ENCODE measurements around the gene MMP25. TPM values are rescaled to one million over a fixed set of nuclear protein-coding genes. Genes with fewer than 3 reads are reported as not detected.

Gene MMP25, protein sequence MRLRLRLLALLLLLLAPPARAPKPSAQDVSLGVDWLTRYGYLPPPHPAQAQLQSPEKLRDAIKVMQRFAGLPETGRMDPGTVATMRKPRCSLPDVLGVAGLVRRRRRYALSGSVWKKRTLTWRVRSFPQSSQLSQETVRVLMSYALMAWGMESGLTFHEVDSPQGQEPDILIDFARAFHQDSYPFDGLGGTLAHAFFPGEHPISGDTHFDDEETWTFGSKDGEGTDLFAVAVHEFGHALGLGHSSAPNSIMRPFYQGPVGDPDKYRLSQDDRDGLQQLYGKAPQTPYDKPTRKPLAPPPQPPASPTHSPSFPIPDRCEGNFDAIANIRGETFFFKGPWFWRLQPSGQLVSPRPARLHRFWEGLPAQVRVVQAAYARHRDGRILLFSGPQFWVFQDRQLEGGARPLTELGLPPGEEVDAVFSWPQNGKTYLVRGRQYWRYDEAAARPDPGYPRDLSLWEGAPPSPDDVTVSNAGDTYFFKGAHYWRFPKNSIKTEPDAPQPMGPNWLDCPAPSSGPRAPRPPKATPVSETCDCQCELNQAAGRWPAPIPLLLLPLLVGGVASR
- under 0.01 and 0.15 TPM in 2 replicates for total RNA-seq

DNA sequence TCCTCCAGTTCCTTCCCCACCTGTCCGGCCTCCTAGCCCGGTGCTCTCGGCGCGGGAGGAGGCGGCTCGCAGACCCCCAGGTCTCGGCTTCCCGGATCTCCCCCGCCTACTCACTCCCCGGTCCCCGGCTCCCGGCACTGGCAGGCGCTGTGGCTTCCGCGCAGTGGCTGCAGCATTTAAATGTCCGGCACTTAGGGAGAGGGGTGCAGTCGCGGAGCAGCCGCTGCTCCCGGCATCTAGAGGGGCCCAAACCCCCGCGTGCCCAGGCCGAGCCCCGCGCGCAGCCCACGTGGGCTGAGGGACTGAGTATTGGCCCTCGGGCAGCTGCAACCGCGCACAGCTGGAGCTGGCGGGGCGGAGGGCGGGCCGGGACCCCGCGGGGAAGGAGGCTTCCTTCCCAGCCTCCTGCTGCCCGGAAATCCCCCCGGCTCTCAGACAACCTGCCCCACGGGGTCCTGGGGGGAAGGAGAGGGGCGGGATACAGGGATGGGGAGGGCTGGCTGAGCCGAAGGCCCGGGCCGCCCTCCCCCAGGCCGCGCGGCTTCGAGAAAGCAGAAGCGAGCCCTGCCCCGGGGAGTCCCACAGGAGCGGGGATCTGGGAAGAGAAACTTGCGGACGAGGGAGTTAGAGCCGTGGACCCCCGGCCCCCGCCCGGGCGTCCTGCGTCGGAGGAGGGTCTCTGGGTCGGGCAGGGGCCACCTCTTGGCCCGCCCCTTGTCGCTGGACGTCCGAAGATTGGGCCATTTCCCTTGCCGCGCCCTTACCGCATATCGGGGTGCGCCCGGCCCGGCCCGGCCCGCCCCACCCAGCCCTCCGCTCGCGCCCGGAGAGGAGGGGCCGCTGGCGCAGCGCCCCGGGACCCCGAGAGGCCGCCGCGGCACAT is at the start of gene MMP25:
Gene MMP25 (plus strand): TSS at position 804 of the 883 bp plus-strand sequence. CDS start 357 bp downstream, outside the sequence.

DNA sequence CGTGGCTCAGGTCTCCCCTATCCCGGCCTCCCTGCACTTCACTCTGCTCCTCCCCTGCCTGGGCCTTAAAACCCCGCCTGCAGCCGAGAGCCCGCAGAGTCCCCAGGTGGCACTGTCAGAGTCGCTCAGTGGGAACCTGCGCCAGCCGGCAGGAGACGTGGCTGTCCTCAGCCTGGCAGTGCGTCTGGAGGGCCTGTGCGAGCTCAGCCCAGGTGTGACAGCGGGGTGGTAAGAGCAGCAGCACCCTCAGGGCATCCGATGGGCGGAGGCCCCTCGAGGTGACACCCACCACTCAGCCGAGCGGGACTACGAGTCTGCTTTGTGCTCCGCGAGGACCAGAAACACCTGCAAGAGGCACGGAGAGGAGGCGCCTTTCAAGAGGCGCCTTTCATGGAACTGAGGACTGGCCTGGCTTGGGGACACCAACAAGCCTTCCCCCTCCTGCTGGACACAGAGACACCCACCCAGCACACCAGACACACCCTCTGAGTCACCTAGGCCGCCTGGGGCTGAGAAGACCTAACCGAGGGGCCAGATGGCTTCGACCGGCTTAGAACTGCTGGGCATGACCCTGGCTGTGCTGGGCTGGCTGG is 33.4 kb upstream of the MMP25 start, which contains the start of gene CLDN9:
Gene CLDN9 (plus strand): TSS at position 96 of the 593 bp plus-strand sequence. CDS start 440 bp downstream, at position 536.

DNA sequence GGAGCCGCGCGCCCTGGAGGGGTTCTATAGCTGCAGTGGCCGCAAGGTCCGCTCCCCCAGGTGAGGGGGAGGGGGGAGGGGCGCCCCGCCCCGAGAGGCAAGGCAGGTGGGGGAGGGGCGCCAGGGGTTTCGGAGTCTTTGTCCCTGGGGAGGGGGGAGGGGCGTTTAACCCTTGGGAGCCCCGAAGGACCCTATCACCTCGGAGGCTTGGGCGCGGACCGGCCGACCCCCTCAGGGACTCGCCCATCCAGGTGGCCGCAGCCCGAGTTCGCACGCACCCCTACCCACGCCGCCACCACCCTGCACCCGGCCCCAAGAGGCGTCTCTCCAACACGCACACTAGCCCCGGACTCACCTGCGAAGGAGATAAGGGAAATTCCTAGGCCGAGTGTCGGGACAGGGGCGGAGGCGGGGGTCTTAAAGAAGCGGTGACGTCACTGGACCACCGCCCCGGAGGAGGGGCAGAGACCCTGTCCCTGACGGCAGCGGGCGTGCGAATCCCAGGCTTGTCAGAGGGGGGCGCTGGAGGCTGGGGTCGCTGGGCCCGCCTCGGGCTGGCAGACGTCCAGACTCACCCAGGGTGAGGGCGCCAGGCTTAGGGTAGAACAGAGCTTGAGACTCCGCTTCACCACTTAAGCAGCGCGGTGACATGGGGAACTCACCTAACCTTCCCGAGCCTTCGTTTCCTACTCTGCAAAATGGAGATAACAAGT is 28.4 kb upstream of the MMP25 start, which contains the start of gene CLDN6:
Gene CLDN6 (minus strand): TSS at position 390 of the 713 bp plus-strand sequence. CDS start 2,162 bp downstream, outside the sequence.

DNA sequence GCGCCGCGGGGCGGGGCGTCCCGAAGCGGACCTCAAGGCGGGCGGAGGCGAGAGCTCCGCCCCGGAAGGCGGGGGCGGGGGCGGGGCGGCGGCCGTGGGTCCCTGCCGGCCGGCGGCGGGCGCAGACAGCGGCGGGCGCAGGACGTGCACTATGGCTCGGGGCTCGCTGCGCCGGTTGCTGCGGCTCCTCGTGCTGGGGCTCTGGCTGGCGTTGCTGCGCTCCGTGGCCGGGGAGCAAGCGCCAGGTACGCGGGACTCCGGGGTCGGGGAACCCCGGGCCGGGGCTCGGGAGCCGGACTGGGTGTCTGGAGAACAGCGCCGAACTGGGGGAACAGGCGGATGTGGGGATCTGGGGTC is 26.1 kb upstream of the MMP25 start, which contains the start of gene TNFRSF12A:
Gene TNFRSF12A (plus strand): TSS at position 122 of the 357 bp plus-strand sequence. CDS start 30 bp downstream, at position 152.

DNA sequence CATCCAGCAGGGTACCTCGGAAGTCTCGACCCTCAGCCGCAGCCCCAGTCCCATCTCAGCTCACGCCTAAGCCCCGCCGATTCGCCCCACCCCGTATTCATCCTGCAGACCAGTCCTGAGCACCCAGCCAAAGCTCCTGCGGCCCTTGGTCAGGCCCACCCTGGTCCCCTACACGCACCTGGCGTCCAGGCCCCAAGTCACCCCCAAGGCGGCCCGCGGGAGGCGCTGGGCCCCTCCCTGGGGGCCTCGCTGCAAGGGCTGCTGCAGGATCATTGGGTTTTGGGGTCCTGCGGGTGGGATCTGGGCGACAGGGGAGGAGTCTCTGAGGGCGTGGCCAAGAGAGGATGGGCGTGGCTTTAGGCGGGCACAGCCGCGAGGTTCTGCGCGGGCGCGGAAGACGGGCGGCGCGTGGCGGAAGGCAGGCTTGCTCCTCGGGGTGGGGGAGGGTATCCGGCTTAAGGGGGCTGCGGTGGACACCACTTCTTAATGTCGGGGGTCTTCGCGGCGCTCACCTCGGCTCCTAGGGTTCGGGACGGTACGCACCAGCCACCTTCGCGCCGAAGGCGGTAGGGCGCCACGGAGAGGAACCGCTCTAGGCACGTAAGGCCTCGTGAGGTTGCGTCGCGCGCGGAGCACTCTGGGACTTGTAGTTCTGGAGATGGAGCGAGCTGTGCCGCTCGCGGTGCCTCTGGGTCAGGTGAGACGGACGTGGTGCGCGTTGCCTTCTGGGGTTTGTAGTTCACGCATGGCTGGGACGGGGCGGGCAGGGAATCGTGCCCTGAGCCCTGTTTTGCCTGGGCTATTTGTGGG is 22.5 kb upstream of the MMP25 start, which contains the start of the genes HCFC1R1 and THOC6:
Gene HCFC1R1 (minus strand): TSS at position 274 of the 810 bp plus-strand sequence. CDS start 1 bp downstream, at position 273.
Gene THOC6 (plus strand): TSS at position 367 of the 810 bp plus-strand sequence. CDS start 292 bp downstream, at position 659.

DNA sequence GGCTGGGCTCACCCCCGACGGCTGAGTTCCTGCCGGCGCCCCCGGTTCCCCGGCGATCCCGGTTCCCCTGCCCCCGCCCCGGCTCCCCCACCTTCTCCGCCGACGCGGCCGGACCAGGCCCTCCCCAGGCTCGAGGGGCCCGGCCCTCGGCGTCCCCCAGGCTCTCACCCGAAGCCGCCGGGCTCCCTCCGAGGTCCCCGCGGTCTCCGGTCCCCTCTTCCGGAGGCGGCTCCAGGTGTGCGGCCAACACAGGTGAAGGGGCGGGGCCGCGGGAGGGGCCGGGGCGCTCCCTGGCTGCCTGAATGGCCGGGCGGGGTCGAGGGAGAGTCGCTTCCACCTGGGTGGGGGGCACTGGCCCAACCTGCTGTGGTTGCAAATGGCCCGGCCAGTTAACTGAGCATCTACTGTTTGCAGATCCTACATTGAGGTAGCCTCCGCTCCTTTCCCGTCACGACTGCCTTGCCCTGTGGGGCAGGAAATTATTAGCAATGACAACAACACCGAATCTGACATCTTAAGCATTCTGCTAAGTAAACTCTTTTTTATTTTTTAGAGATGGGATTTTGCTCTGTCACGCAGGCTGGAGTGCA is 9.5 kb upstream of the MMP25 start, which contains the start of gene BICDL2:
Gene BICDL2 (minus strand): TSS at position 219 of the 590 bp plus-strand sequence. CDS start 1,448 bp downstream, outside the sequence.

DNA sequence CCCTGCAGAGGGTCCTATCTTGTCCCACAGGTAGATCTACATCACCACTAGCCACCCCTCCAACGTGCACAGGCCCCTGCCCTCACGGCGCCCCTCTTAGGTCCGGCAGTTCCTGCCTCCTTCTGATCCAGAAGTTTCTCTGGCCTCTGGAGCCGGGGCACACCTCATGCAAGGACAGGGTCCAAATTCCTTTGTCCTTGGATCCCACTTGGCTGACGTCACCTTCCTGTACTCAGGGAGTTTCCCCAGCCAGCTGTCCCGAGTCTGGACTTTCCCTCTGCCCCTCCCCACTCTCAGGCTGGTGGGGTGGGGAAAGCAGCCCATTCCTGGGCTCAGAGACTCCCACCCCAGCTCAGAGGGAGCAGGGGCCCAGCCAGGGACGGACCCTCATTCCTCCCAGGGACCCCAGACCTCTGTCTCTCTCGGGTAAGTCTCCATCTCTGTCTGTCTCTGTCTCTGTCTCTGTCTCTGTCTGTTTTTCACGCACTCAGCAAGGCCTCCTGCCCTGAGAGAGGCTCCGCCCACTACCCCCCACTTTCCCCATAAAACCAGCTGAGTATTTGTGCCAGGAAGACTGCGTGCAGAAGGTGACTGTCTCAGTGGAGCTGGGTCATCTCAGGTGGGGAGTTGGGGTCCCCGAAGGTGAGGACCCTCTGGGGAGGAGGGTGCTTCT is 18.8 kb downstream of the MMP25 start, which contains the start of gene IL32:
Gene IL32 (plus strand): TSS at position 572 of the 673 bp plus-strand sequence. CDS start 172 bp downstream, outside the sequence.

DNA sequence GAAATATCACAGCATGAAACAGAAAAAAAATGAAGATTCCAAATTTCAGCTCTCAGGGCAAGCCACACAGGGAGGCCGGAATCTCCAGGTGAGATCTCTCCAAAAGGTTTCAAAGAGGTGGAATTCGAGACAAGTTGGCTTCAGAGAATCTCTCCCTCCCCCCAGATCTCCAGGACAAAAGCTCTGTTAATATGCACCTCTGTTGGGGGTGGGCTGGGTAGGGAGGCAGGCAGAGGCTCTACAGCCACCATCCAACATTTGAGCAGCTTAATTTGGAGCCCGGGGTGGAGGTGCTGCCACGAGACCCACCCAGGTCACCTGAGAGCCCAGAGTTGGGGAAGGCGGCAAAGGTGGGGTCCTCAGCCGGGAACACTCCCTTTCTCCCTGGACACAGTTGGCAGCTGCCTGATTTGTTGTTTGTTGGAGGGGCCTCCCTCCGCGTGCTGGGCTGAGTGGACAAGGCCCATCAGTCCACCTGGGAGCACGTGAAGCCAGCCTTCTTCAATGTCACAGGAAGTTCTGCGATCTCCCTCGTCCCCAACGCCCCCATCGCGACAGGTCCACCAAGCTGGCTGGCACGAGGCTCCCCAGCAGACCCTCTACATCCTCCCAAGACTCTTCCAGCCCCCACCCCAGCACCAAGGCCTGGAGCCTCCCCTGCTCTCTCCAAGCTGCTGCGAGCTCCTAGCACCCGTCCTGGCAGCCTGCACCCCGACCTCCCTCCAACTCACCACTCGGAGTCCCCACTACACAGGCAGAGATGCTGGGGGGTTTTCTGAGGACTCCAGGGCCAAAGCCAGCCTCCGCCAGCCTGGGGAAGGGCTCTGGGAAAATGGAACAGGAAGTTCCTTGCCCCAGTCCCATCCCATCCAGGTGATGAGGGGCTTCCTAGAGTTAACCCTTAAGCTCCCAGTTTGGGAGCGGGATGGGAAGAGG is 52.4 kb downstream of the MMP25 start, which contains the start of gene ZSCAN10:
Gene ZSCAN10 (minus strand): TSS at position 836 of the 936 bp plus-strand sequence. CDS start 6,357 bp downstream, outside the sequence.

Other genes with a start within 250 kb of the MMP25 start
- not detected in 2 replicates for gene PRSS41, start 248.1 kb upstream of the MMP25 start, total RNA-seq
- 0.20 and 1.2 TPM in 2 replicates for gene PRSS21, start 229.3 kb upstream of the MMP25 start, total RNA-seq
- 1.5 and 3.1 TPM in 2 replicates for gene ZG16B, start 216.3 kb upstream of the MMP25 start, total RNA-seq
- not detected in 2 replicates for gene PRSS22, start 188.4 kb upstream of the MMP25 start, total RNA-seq
- gene FLYWCH2, start 163.3 kb upstream of the MMP25 start, total RNA-seq, result 50.6 and 67.3 TPM in 2 replicates
- 41.5 and 51.1 TPM in 2 replicates for gene FLYWCH1, start 134.6 kb upstream of the MMP25 start, total RNA-seq
- gene KREMEN2, start 82.3 kb upstream of the MMP25 start, total RNA-seq, result not detected in 2 replicates
- gene PAQR4, start 77.2 kb upstream of the MMP25 start, total RNA-seq, result 23.8 and 24.1 TPM in 2 replicates
- gene PKMYT1, start 66.1 kb upstream of the MMP25 start, total RNA-seq, result 28.1 and 31.3 TPM in 2 replicates
- not detected in 2 replicates for gene CLDN9, start 33.6 kb upstream of the MMP25 start, total RNA-seq
- 0.15 TPM in 1 of 2 replicates, not detected in the other for gene CLDN6, start 28.4 kb upstream of the MMP25 start, total RNA-seq
- gene TNFRSF12A, start 26.2 kb upstream of the MMP25 start, total RNA-seq, result 174 and 225 TPM in 2 replicates
- 18.6 and 24.1 TPM in 2 replicates for gene HCFC1R1, start 22.6 kb upstream of the MMP25 start, total RNA-seq
- 30.9 and 37.2 TPM in 2 replicates for gene THOC6, start 22.5 kb upstream of the MMP25 start, total RNA-seq
- not detected in 2 replicates for gene BICDL2, start 9.6 kb upstream of the MMP25 start, total RNA-seq
- gene IL32, start 19.1 kb downstream of the MMP25 start, total RNA-seq, result 824 and 885 TPM in 2 replicates
- not detected in 2 replicates for gene ZSCAN10, start 52.7 kb downstream of the MMP25 start, total RNA-seq
- gene ZNF205, start 66.0 kb downstream of the MMP25 start, total RNA-seq, result 14.7 and 16.0 TPM in 2 replicates
- gene ZNF213, start 88.5 kb downstream of the MMP25 start, total RNA-seq, result 4.8 and 4.9 TPM in 2 replicates
- gene OR1F1, start 141.6 kb downstream of the MMP25 start, total RNA-seq, result 0.13 and 1.9 TPM in 2 replicates
- gene ZNF200, start 188.6 kb downstream of the MMP25 start, total RNA-seq, result 5.8 and 6.4 TPM in 2 replicates
- gene MEFV, start 210.1 kb downstream of the MMP25 start, total RNA-seq, result not detected in 2 replicates
- gene ZNF263, start 236.9 kb downstream of the MMP25 start, total RNA-seq, result 23.6 and 27.9 TPM in 2 replicates

Data from mammary microvascular endothelial cell (primary cell).